CD14-positive monocyte (primary cell): ENCODE data around the gene KLHL14. TPM values are rescaled to one million over a fixed set of nuclear protein-coding genes. Genes with fewer than 3 reads are reported as not detected.
"Not testable (repeated sequence)": the region's sequence is repeated elsewhere in the genome, so short reads cannot be mapped to it uniquely, and the experiment has no call there.

Experiments used
- DNase-seq, 3 donors: peaks; one replicate each; pipeline ENCODE4 v3.0.0-alpha.2; 2011 to 2022
- H2AFZ ChIP-seq: 2 replicates; pipeline ENCODE4 v1.6.0; 2012; ENCODE audit warnings: mild to moderate bottlenecking, low read depth, low read length, inconsistent platforms; ENCODE audit not compliant: insufficient read depth, poor library complexity, severe bottlenecking
- H3K27ac ChIP-seq, 2 donors: 1 replicate in 1 of 2; 2 replicates in 1 of 2; pipeline ENCODE4 v1.5.1; 2012 to 2013; ENCODE audit warnings: low read length in 2 of 2, control low read depth in 1 of 2, inconsistent platforms in 1 of 2, low read depth in 1 of 2, mild to moderate bottlenecking in 1 of 2
- H3K27me3 ChIP-seq, 2 donors: one replicate each; pipeline versions ENCODE4 v1.6.0 to v1.6.1; 2011 to 2013; ENCODE audit warnings: low read length in 2 of 2; ENCODE audit not compliant: control insufficient read depth in 2 of 2, insufficient read depth in 2 of 2
- H3K36me3 ChIP-seq, 2 donors: replicated peaks in 1 of 2; 1 replicate in 1 of 2; 2 replicates in 1 of 2; pipeline versions ENCODE4 v1.5.1 to v1.6.1; 2012 to 2013; ENCODE audit warnings: low read length in 2 of 2, control low read depth in 1 of 2, inconsistent platforms in 1 of 2, mild to moderate bottlenecking in 1 of 2; ENCODE audit not compliant: insufficient read depth in 2 of 2, control insufficient read depth in 1 of 2
- H3K4me1 ChIP-seq, 2 donors: 1 replicate in 1 of 2; 2 replicates in 1 of 2; pipeline versions ENCODE4 v1.5.1 to v1.6.1; 2012 to 2013; ENCODE audit warnings: low read length in 2 of 2, control low read depth in 1 of 2, inconsistent platforms in 1 of 2, mild to moderate bottlenecking in 1 of 2, moderate library complexity in 1 of 2; ENCODE audit not compliant: insufficient read depth in 2 of 2, control insufficient read depth in 1 of 2
- H3K4me2 ChIP-seq: replicated peaks from 2 replicates; pipeline ENCODE3; 2012; ENCODE audit warnings: low read length, moderate library complexity, mild to moderate bottlenecking; ENCODE audit not compliant: poor library complexity, severe bottlenecking; ENCODE audit errors: extremely low read depth
- H3K4me3 ChIP-seq, 3 experiments: fragments of 200-600 bp in 1 of 3; sonication (generic) in 1 of 3; replicated peaks in 1 of 3; 1 replicate in 2 of 3; 2 replicates in 1 of 3; pipeline ENCODE4 v1.5.1; 2011 to 2013; ENCODE audit warnings: low read length in 3 of 3, mild to moderate bottlenecking in 3 of 3, control low read depth in 2 of 3, low read depth in 2 of 3, inconsistent platforms in 1 of 3, moderate library complexity in 1 of 3
- H3K79me2 ChIP-seq: 2 replicates; pipeline ENCODE4 v1.6.0; 2012; ENCODE audit warnings: mild to moderate bottlenecking, control low read depth, inconsistent platforms, low read length, moderate library complexity; ENCODE audit not compliant: insufficient read depth
- H3K9ac ChIP-seq: 2 replicates; pipeline ENCODE4 v1.6.0; 2017; ENCODE audit warnings: low read length, mild to moderate bottlenecking; ENCODE audit not compliant: insufficient read depth, poor library complexity, severe bottlenecking
- H3K9me3 ChIP-seq, 2 donors: replicated peaks in 1 of 2; 1 replicate in 1 of 2; 2 replicates in 1 of 2; pipeline versions ENCODE4 v1.5.1 to v1.6.1; 2012 to 2013; ENCODE audit warnings: low read length in 2 of 2, control low read depth in 1 of 2; ENCODE audit not compliant: control insufficient read depth in 1 of 2, insufficient read depth in 1 of 2
- H4K20me1 ChIP-seq: 2 replicates; pipeline ENCODE4 v1.6.0; 2012; ENCODE audit warnings: mild to moderate bottlenecking, low read length, control low read depth, moderate library complexity; ENCODE audit not compliant: insufficient read depth
- H3K27ac Mint-ChIP-seq, 7 donors: one replicate each; pipeline ENCODE4 v1.8.0; 2020; ENCODE audit warnings: mild to moderate bottlenecking in 7 of 7, mixed read lengths in 7 of 7, moderate library complexity in 6 of 7, inconsistent platforms in 2 of 7
- H3K27me3 Mint-ChIP-seq, 3 donors: one replicate each; pipeline ENCODE4 v1.8.0; 2021 to 2022; ENCODE audit warnings: low read depth in 3 of 3, mild to moderate bottlenecking in 3 of 3, mixed read lengths in 3 of 3, moderate library complexity in 3 of 3, inconsistent platforms in 1 of 3
- H3K36me3 Mint-ChIP-seq, 2 donors: one replicate each; pipeline ENCODE4 v1.8.0; 2020; ENCODE audit warnings: mixed read lengths in 2 of 2, inconsistent platforms in 1 of 2, mild to moderate bottlenecking in 1 of 2
- H3K4me1 Mint-ChIP-seq: one replicate; pipeline ENCODE4 v1.8.0; 2020; ENCODE audit warnings: mild to moderate bottlenecking, mixed read lengths
- H3K4me3 Mint-ChIP-seq, 2 donors: one replicate each; pipeline ENCODE4 v1.8.0; 2020; ENCODE audit warnings: mild to moderate bottlenecking in 2 of 2, mixed read lengths in 2 of 2, moderate library complexity in 1 of 2
- H3K9me3 Mint-ChIP-seq, 7 donors: one replicate each; pipeline ENCODE4 v1.8.0; 2020 to 2022; ENCODE audit warnings: mixed read lengths in 7 of 7, mild to moderate bottlenecking in 6 of 7, moderate library complexity in 6 of 7, inconsistent platforms in 2 of 7
- CTCF ChIP-seq: fragments of 200-600 bp; IDR thresholded peaks from one replicate; pipeline ENCODE4 v1.8.0; 2022; ENCODE audit warnings: antibody characterized with exemption, mild to moderate bottlenecking
- WGBS: methylation state at CpG from one replicate; pipeline ENCODE4 v1.1.5; 2013; ENCODE audit warnings: missing lambda C conversion rate; ENCODE audit not compliant: insufficient coverage; 5-methylcytosine and 5-hydroxymethylcytosine counted together
- intact Hi-C, 2 donors: fragments of 100-400 bp; cut with micrococcal nuclease; formaldehyde crosslinking; loops; one replicate each; pipeline versions ENCODE4 v1.15.0 to v1.15.1; 2023
- polyA plus RNA-seq, 3 donors: library from polyadenylated mRNA; depleted of rRNA in 1 of 3; unstranded in 2 of 3; stranded (reverse) in 1 of 3; fragments of 300-500 nt in 2 of 3; fragments of >200 nt in 1 of 3; fragmentation: Illumina TruSeq in 2 of 3; gene quantifications; 1 replicate in 2 of 3; 2 replicates in 1 of 3; pipeline ENCODE4 v1.2.3, GENCODE V29; 2012 to 2021

Gene KLHL14
- polyA plus RNA-seq, 3 donors = 0.08 TPM; not detected in 2

- TF ChIP-seq CTCF = no peak
- intact Hi-C loops = no loop called here
- no peaks in the 10 kb centered on the region for H3K4me1 Mint-ChIP-seq
- H3K4me1 ChIP-seq = no peaks in the 10 kb centered on the region
- no peak for DNase-seq
- no peaks in the 10 kb centered on the region for H3K79me2 ChIP-seq
- H3K36me3 ChIP-seq = no peaks in the 10 kb centered on the region
- no peak overlapping the region for H3K27ac Mint-ChIP-seq
- H4K20me1 ChIP-seq = no peaks in the 10 kb centered on the region
- H3K4me2 ChIP-seq = no peak overlapping the region
- H3K4me3 Mint-ChIP-seq = no peak overlapping the region
- no peaks in the 10 kb centered on the region for H3K27me3 ChIP-seq
- H3K9me3 ChIP-seq = peaks cover 0 to 5% of the 10 kb centered on the region in 2 donors
- H2AFZ ChIP-seq = no peak overlapping the region
- H3K36me3 Mint-ChIP-seq = no peaks in the 10 kb centered on the region
- H3K4me3 ChIP-seq = no peak overlapping the region
- no peak overlapping the region for H3K9ac ChIP-seq
- peaks cover 0 to 2% (median 0%) of the 10 kb centered on the region in 3 donors for H3K27me3 Mint-ChIP-seq
- H3K27ac ChIP-seq = no peak overlapping the region
- peaks cover 6 to 14% (median 9%) of the 10 kb centered on the region in 7 donors for H3K9me3 Mint-ChIP-seq
- WGBS = no CpG with 5 or more reads among the region's 4 CpGs
Observed at GRCh38 chr18:32798209-32798960, 25.6 kb upstream of the KLHL14 start.

GRCh38 chr18:32794667-32795066, 21.8 kb upstream of the KLHL14 start:
- H2AFZ ChIP-seq, H3K9me3 ChIP-seq, H3K36me3 ChIP-seq, H3K4me3 ChIP-seq, DNase-seq, H3K4me1 Mint-ChIP-seq, H3K27ac ChIP-seq, H3K9ac ChIP-seq, H3K36me3 Mint-ChIP-seq, H3K79me2 ChIP-seq, H3K4me1 ChIP-seq, H3K4me3 Mint-ChIP-seq, H4K20me1 ChIP-seq, H3K27me3 Mint-ChIP-seq, H3K27ac Mint-ChIP-seq, intact Hi-C loops, H3K27me3 ChIP-seq, H3K4me2 ChIP-seq: not testable (repeated sequence)
- H3K9me3 Mint-ChIP-seq = peaks cover 6 to 19% (median 10%) of the 10 kb centered on the region in 7 donors
- WGBS = 90% methylated on average over 29 of the region's 31 CpGs
